RCC 7860 (cell line): ENCODE measurements around the gene MMP17.

Source experiments
- DNase-seq: peaks from one replicate; pipeline ENCODE4 v3.0.0-alpha.2; 2015; ENCODE audit warnings: low spot score
- FAIRE-seq: peaks from 2 replicates; lab custom pipeline; 2012; peaks lifted over from hg19 to GRCh38; lab: Jason Lieb, UNC

MMP17 gene

DNA sequence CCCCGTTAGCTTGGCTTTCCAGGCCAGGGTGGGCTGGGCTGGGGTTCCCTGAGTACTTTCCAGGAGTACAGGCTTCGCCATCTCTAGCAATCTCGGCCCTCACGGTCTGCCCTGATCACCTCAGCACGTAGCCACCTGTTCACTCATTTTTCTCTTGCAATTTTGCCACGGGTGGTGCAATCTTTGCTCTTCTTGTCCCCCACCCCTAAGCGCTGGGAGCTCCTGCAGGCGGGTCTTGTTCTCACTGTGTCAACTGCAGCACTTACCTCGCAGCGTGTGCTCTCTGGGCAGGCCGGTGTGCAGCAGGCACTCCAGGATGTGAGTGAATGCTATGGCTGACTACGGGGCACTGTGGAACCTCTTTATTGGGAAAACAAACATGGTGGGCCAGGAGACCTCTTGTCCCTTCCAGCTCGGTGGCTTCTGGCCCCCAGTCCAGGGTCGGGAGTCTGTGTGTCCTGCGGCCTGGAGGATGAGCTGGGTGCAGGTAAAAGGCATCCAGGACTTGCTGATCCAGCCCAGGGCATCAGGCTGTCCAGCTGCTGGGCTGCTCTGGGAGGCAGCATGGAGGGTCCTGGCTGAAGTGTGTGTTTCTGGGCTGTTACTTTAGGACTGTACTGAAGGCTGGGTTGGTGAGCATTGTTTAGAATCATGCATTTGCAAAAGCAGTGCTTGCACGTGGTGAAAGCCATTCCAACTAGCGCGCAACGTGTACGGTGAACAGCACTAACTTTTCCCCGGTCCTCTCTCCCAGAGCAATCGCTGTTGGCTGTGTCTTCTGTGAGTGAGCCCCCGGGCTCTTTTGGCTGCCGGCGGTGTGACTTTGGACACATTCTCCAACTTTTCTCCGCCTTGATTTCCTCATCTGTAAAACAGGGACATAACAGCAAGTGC is 64.8 kb downstream of the MMP17 start:
- FAIRE-seq (no peak), DNase-seq (no peak)

DNA sequence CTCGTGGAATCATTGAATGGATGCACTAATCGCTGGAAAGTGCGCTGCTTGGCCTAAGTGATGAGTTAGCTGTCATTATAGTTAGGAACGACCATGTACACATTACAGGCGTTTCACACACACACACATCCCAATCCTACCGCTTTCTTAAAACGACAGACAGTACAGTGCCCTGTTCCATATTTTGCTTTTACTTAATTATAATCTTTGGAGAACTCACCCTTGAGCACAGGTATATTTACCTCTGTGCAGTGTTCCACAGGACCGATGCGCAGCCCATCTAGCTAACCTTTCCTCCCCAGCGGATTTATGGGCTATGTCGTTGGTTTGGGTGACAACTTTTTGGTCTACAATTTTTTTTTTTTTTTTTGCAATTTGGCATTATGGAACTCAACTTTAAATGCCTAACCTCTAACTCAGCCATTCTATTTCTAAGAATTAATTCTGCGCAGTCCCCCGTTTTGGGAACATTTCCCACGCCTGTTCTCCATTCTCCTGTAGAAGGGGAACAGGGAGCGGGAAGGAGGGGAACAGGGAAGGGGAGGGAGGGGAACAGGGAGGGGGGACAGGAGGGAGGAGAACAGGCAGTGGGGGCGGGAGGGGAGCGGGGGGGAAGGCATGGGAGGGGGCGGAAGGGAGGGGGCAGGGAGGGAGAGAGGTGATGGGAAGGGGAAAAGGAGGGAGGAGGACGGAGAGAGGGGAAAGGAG is 65.6 kb downstream of the MMP17 start:
- FAIRE-seq: no peak
- no peak for DNase-seq

DNA sequence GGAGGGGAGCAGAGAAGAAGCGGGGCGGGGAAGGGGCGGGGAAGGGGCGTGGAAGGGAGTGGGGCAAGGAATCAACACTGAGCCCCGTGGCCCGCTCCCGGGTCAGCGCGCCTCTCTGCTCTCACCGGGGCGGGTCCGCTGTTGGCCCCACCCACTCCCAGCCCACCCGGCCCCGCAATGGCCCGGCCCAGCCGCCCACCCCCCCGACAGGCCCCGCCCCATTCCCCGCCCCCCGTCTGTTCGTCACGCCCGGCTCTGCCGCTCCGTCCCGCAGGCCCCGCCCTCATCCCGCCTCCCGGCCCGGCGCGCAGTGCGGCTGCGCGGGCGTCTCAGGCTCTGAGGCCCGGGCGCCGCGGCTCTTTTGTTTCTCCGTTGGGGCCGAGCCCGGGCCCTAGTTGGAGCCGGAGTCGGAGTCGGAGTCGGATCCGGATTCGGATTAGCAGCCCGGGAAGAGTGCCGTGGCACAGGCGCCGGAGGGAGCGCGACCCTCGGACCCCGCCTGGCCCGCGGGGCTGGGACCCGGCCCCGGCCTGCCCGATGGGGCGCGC is 66.2 kb downstream of the MMP17 start, which contains the start of gene ULK1:
TSS of gene ULK1 (plus strand) at position 310 of the 548 bp plus-strand sequence. CDS start 380 bp downstream, outside the sequence.
- DNase-seq (peak; percentile 61), FAIRE-seq (no peak)

DNA sequence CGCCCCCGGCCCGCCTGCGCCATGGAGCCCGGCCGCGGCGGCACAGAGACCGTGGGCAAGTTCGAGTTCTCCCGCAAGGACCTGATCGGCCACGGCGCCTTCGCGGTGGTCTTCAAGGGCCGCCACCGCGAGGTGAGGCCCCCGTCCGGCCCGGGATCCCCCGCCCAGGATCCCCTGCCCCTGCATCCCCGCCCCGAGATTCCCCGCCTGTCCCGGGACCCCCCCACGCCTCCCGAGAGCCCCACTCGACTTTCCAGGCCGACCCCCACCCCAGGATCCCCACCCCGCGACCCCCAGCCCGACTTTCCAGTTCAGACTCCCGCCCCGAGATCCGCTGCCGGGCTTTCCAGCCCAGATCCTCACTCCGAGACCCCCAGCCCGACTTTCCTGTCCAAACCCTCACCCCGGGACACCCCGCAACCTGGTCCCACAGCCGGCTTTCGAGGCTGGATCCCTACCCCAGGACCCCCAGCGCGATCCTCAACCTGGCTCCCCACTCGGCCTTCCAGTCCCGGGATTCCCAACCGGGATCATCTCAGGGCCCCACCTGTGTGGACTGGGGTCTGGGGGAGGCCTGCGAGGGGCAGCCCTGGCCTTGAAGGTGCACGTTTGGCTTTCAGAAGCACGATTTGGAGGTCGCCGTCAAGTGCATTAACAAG is 66.9 kb downstream of the MMP17 start:
- DNase-seq (no peak), FAIRE-seq (no peak)

DNA sequence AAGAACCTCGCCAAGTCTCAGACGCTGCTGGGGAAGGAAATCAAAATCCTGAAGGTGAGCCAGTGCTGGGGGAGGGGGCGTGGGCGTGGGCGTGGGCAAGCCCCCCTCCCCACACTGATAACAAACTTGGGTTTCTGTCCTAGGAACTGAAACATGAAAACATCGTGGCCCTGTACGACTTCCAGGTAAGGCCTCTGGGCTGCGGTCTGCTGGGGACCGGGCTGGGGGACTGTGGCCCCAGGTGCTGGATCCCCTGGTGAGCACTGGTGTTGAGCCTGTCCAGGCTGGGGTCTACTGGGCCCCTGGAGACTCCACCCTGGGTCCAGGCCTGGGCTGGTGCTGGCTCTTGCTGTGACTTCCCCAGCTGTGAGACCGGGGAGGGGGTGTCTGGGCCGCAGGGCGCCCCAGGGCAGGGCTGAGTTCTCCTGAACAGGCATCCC is 67.5 kb downstream of the MMP17 start:
- no peak for DNase-seq
- no peak for FAIRE-seq

DNA sequence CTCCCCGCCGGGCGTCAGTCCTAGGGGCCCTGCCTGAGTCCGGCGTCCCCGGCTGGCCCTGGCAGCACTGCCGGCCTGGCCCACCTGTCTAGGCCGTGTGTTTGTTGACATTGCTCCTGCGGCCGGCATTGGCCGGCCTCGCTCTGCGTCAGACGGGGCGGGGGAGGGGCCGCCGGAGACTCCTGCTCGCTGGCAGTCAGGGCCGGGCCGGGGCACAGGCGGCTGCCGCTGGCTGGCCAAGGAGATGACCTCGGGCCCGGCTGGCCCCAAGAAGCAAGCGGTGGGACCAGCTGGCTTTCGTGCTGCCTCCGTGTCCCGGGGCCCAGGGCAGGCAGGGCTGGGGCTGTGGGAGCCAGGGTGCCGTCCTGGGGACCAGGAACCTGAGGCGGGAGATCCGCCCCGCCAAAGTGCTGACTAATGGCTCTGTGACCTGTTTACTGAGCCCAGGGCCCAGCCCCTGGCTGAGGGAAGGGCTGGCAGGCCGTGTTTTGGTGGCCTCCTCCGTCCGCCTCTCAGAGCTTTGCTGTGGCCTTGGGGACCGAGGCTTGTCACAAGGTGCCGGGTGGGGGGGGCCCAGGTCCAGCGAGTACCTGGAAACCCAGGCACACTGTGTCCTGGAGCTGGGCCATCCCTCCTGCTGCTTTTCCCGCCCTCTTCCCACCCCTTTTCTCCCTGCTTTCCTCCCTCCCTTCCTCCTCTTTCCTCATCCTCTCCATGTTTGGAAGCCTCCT is 68.1 kb downstream of the MMP17 start:
- DNase-seq: peak; percentile 63
- no peak for FAIRE-seq

DNA sequence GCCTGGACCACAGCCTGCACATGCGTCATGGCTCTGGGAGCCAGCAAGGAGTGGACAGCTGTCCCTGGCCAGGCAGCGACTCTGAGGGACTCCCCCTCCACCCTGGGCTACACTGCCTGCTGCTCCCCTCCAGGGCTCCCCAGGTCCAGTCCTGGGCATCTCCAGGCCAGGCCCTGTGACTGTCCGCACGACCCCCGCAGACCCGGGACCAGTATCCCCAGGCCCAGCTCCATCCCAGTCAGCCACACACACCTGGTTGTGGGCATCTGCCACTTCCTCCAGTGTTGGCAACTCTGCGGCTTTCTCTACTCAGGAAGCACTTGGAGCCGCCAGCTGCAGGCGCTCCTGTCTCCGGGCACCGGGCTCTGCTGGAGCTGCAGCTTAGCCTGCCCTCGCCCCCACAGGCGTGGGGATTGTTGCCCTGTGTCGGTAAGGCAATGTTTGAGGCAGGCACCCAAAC is 68.6 kb downstream of the MMP17 start:
- DNase-seq: no peak
- FAIRE-seq: no peak

DNA sequence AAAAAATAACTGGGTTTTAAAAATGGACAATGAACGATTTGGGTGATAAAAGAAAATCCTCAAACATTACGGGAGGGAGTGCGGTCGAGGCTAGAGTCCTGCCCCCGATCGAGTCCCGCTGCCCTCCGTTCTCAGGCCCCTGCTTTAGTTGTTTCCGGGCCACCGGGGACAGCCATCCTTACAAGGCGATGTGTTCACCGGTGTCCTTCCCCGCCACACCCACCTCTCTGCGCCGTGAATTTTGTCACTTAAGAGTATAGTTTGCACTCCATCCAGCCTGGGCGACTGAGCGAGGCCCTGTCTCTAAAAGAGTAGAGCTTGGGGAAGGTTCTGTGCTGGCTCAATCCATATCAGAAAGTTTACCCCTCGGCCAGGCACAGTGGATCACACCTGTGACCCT is 69.1 kb downstream of the MMP17 start:
- no peak for DNase-seq
- FAIRE-seq: no peak

DNA sequence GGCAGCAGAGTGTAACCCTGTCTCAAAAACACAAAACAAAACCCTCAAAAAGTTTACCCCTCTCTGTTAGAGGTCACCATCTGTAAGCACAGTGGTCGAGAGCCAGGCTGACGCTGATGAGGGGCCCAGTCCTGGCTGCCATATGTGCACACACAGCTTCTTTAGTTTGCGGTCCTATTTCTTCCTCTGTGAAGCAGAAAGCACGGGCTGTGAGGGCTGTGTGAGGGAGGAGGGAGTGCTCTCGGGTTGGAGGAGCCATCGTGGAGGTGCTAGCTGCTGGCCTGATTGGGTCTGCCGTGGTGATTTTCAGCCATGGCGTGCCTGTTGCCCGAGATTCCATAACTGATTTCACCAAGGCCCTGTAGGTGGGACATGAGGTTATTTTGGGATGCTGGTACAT is 69.7 kb downstream of the MMP17 start:
- DNase-seq (no peak), FAIRE-seq (no peak)

DNA sequence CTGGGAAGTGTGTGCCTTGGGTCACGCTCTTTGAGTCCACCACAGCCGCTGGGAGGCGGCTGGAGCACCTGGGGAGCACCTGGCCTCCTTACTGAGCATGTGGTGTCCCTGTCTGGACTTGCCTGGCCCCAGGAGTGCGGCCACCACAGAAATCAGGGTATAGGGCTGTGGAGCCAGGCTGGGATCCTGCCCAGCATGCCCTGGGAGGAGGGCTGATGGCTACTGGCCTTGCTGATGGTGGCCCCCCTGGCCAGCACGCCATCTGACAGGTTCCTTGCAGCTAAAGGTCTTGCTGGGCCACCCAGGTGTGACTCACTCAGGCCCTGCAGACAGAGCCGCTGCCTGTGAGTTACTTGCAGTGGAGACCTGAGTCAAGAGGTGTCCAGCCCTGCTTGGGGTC is 72.2 kb downstream of the MMP17 start:
- DNase-seq (peak; percentile 9), FAIRE-seq (no peak)
